Stimulated activated naive CD4-positive, alpha-beta T cell treated with Interleukin-2 at 50 U/mL for 16 hours (primary cell): ENCODE results near the gene IL1R2.
A peak's percentile ranks its signal among the peaks of the same experiment; 100 is the strongest.
"Not testable (repeated sequence)": the region's sequence is repeated elsewhere in the genome, so short reads cannot be mapped to it uniquely, and the experiment has no call there.

Experiments used
- DNase-seq: peaks from one replicate; lab custom pipeline; 2025; lab: John Stamatoyannopoulos, UW

Gene IL1R2

DNA sequence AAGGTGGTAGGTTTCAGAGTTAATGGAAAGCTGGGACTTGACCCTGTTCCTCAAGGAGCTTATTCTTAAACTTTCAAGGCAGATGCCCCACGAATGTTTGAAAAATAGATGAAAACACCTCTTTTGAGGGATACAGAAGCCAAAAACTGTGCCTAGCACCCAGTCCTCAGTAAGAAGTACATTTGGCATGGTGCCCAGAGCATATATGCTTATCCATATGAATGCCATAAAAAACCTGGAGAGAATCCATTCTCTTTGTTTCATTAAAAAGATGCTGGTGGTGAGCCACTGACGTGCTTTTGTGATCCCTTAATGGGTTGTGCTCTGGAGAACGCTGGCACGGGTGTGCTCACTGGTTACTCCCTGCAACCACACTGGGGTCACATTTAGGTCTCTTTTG is 69.0 kb downstream of the IL1R2 start:
- no peak for DNase-seq

DNA sequence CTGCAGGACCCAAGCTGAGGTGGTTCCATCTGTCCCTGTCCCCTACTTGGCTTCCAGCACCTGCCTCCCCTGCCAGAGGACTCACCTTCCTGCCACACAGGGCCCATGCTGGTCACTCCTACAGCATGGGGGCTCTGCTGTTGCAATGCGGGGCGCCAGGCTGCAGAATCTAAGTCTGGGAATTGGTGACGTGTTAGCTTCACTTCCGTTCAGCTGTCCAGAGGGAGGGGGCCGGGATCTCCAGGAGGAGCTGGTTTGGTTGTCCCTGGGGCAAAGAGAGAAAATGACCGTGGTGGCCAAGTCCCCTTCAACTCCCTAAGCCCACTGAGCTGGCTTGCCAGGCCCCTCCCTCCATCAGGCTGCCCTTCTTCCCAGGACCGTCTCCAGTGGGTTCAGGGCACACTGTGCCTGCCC is 69.5 kb downstream of the IL1R2 start:
- DNase-seq, result no peak

DNA sequence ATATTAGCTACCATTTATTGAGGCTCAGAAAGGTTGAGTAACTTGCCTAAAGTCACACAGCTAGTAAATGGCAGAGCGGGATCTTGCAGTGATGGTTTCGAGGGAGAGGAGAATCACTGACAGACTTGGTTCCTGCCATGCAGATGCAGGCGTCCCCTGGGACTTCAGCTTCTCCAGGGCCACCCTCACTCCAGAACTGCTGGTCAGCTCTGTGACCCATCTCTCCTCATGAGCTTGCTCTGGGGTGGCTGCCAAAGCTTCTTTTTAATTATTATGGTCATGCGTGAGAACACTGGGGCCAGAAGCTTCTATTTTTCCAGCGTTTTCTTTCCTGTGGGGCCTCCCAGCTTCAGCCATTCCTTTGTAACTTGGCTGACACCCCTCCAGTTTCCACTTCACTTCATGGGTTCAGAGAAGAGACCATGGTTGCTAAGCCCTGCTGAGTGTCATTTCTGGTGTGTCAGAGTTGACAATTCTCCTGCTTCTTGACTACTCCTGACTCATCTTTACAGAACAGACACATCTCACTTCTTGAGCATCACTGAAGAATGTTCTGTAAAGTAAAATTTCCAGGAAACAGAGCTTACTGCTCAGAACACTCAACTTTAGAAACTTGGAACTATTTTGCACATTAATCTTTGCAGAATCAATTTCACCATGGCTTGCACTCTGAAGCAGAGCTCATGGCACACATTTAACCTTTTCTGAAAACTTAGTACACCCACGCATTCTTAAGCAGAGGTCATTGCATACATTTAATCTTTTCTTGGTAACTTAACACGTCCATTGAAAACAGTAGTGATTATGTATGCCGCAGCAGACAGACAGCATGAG is 70.4 kb downstream of the IL1R2 start:
- DNase-seq, result no peak

DNA sequence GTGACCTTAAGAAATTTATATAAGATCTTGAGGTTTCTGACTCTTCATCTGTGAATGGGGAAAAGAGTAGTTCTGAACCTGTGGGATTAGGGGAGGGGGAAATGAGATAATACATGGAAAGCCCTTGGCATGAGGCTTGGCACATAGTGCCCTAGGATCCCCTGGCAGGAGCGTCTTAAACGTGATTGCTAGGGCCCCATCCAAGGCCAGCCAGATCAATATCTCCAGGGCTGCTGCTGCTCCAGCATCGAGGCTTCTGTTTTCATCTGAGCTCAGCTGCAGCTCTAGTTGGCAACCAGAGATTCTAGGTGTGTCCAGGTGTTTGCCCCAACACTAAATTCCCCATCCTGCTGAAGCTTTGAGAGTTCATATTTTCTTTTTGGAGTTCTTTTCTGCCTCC is 71.0 kb downstream of the IL1R2 start:
- DNase-seq, result no peak

DNA sequence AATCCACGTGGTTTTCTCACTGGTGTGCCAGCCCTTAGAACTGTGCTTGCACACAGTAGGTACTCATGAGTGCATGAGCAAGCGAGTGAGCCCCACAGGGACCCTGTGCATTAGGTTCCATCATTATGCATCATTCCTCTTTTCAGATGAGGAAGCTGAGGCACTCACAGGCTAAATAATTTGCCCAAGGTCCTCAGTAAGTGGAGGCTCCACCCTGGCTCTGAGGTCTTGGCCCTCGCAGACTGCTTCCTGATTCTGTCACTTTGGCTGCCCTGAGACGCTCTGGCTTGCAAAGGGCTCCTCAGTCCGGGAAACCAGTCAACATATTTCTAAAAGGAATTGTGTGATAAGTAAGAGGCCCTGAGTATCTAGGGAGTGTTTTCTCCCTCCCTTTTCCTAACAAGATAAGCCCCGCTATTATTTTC is 71.7 kb downstream of the IL1R2 start:
- no peak for DNase-seq

DNA sequence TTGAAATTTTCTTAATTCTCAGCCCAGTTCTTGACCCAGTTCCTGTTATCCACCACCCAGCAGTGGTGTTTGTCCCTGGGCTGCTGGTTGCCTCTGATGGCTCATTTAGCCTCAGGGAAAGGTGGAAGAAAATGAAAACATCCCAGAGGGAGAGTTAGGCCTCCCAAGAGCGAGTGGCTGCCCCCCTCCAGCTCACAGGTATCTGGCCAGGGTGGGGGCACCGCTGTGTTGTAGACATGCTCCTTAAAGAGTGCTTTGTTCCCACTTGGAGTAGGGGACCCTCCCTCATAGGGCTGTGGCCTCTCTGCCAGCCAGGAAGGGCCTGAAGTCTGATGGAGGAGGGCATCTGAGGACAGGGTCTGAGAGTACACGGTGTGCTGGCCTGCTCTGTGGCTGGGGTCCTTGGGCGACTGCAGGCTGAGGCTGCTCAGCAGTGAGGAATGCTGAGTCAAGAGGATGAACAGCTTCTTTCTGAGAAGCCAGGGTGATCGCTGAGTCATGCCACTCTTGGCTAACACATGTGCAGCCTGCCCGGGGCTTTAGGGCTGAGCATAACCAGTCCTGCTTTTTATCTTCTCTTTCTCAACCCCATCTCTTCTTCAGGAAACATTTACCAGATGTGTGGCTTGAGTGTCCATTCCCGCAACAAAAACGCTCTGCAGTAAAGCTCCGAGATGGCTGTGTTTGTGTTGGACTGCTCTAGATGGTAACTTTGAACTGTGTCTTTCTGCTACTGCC is 72.3 kb downstream of the IL1R2 start:
- peak; percentile 41 for DNase-seq

DNA sequence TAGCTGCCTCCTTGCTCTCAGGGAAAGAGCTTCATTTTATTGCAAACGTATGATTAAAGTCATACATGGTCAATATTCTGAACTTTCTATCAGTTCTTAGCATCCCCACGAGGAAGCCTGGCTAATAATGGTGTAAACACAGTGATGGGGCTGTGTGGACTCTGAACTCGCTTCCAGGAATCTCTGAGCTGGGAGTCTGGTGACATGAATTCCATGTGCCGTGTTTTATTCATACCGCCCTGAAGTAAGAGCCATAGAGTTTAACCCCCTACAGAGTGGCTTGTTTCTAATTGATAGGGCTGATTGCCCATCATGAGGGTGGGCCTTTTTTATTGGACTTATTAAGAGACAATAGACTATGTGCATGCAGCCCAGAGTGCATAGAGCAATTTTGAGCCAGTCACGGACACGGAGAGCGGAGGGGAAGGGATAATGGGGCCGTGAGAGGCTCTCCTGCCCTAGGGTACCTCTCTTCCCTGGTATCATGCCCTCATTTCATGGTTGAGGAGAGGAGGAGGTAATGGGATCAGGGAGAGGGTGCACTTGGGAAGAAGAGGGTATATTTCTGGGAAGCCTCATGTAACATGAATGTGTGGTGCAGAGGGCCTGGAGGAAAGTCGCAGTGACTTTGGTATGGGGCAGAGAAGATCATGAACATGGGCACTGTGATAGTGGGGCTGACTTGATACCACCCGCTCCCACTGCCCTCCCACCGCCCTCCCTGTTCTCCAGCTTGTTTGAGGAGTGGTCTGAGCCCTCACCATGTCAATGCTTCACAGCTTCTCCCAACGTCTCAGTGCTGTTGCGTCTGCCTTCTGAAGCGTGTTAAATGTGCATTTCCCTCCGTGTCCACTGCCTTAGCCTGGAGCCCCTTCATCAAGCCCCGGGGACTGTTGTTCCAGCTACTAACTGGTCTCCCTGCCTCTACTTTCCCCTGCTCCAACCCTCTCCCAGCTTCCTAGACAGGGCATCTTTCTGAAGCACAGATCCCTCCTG is 73.2 kb downstream of the IL1R2 start:
- DNase-seq, result no peak

DNA sequence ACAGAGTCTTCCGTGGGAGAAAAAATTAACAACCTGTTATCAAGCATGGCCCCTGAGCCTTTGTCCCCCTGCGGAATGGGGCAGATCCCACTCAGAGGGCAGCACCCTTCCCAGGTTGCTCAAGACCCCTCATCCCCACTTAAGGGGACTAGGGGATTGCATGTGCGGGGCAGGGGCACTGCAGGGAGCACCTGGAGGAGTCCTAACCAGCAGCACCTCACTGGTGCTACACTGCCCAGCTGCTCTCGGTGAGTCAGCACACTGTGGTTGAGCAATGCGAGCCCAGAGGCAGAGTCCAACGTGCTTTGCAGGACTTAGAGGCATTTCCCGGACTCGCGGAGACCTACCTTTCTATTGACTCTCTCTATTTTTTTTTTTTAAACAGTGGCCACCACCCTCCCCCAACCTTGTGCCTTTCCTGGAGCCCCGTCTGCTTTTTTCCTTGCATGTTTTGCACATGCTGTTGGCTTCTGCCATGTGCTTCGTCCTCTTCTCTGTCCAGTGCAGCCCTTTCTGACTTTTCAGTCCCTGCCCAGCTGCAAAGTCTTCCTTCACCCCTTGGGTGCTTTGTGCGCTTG is 74.0 kb downstream of the IL1R2 start:
- no peak for DNase-seq

DNA sequence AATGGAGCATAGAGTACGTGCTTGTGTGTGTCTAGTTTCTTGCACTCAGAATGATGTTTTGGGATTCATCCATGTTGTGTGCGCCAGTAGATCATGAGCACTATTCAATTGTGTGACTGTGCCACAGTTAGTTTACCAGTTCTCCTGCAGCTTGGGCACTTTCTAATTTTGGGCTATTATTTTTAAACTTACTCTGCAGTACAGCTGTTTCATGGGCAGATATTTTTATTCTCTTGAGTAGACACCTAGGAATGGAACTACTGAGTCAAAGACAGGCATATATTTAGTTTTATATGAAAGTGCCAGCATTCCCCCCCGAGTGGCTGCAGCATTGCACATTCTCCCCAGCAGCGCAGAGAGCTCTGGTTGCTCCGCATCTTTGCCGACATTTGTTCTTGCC is 74.8 kb downstream of the IL1R2 start:
- no peak for DNase-seq

DNA sequence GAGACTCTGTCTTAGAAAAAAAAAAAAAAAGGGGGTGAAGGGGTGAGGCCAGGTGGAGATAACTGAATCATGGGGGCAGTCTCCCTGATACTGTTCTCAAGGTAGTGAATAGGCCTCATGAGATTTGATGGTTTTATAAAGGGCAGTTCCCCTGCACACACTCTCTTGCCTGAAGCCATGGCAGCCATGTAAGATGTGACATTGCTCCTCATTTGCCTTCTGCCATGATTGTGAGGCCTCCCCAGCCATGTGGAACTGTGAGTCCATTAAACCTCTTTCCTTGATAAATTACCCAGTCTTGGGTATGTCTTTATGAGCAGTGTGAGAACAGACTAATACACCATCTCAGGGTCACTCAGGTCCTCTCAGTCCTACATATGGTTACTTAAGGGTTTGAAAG is 76.4 kb downstream of the IL1R2 start:
- not testable (repeated sequence) for DNase-seq

DNA sequence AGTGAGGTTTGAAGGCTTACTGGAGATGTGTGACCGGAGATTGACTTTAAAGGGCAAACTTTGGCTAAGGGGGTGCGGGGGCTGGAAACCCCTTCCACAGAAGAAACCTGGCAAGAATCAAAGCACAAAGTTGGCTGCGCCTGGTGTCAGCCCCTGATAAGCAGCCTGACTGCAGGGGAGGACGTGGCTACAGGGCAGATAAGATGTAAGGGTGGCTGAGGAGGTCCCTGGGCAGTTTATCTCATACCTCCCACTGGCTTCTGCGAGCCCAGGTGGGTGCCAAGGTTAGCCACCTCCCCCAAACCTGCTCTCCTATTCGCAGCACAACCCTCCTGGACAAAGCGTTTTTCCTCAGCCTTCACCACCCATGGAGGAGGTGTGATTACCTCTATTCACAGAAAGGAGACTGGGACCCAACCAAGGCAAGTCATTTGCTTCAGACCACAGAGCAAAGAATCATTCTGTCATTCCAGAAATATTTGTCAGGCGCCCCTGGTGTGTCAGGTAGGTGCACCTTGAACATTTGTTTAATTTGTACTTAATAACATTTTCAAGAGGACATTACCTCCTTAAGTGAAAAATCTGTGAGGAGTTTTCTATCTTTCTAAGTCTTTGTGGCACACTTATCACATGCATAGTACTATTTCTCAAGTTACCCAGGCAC is 77.7 kb downstream of the IL1R2 start:
- no peak for DNase-seq

DNA sequence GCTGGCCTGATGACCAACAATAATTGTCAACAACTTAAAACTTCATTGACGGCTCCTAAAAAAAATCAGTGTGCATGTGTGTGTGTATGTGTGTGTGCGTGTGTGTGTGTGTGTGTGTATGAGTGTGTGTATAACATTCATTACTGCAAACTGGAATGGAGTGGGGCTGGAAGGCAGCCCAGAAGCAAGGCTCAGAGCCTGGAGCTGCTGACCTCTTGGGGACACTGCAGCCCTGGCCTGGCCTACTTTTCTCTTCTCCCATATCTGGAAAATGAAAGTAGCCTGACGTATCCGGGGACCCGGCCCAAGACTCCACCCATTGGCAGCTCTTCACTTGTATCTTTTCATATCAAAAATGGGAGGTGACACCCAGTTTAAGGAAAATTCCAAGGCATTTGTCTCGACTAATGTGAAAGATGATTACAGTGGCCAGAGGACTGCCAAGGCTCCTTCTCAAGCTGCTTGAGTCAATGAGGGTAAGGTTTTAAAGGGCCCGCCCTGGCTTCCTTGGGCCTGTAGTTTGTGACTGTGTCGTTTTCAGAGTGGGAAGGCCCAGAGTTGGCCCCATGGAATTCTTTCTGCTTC is 78.4 kb downstream of the IL1R2 start:
- DNase-seq, result no peak

DNA sequence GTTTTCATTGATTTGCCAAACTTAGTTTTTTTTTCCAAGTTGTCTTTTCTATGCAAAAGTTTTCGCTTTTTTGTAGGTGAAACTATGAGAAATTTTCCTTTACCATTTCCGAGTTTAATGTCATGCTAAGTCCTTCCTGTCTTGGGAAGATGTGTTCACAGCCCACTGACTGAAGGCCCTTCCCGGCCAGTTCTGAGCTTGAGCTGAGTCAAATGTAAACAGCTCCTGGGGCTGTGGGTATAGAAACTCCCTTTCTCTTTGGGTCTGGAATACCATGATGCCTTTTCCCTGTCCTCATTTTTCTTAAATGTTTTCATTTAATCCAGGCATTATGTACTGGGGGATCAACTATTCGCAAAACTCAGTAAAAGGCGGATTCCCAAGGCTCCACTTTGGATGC is 81.0 kb downstream of the IL1R2 start:
- no peak for DNase-seq

DNA sequence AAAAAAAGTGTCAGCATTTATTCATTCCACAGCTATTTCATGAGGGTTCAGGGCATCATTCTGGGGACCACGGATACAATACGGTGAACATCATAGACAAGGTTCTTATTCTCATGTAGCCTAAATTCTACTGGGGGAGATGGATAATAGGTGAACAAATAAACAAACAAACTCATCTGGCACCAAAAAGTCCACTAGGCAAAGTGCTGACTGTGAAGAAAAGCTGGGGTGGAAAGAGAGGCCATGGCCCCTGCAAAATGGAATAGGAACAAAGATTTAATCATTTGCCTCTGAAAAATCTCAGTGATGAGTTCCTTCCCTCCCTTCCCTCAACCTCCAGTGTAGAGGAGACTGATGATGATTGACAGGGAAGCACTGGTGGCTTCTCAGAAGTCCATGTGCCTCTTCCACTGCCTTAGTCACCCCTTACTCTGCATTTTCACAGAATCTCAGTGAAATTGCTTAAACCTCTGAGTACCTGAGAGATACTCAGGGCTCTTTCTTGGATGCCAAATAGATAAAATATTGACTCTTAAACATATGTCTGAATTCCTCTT is 81.5 kb downstream of the IL1R2 start:
- DNase-seq, result no peak

DNA sequence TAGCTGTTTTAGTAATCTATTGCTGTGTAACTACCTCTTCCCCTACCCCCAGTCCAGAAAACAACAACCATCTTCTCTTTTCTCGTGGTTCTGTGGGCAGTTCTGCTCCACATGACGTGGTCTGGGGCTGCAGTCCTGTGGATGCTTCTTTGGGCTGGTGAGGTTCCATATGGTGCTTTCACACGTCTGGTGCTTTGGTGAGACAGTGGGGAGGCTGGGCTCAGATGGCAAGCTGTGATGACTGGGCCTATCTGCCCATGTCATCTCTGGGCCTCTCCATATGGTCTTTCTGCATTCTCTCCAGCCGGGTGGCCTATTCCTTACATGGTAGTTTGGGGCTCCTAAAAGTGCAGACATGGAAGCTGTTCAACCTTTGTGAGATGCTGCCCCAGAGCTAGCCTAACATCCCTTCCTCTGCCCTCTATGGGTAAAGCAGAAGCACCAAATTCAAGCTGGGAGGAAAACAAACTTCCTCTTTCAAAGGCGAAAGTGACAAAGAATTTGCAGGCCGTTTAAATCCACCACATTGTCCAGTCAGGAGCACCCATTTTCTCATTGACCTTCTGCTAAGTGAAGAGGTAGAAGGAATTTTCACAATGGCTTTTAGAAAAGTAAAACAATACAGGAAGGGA is 82.5 kb downstream of the IL1R2 start:
- no peak for DNase-seq

DNA sequence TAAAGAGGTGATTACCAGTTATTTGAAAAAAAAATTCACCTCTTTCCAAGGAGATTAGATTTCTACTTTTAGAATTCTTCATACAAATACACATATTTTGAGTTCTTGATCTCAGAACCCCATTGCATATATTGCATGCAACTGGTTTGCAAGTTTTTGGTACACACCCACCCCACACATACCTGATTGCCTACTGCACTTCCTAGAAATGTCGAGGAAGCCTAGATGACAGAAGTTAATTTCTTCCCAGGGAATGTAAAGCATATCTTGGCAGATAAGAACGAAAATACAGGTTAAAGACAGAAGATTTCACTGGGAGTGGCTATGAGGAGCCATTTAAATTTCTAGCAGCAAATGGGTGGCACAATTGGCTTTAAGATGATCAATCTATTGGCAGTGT is 83.7 kb downstream of the IL1R2 start:
- DNase-seq, result no peak

DNA sequence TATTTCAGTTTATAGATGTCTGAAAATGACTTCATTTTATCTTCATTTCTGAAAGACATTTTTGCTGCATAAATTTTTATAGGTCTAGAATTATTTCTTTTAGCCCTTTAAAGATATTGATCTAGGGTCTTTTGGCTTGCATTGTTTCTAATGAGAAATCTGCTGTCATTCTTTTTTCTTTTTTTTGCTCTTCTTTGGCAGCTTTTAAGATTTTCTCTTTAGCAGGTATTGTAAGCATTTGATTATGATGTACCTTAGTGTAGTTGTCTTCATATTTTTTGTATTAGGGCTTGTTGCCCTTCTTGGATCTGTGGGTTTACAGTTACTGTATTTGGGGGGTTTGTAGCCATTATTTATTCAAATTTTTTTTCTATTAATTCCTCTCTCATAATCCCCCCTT is 84.8 kb downstream of the IL1R2 start:
- DNase-seq, result no peak
